Tibial artery (tissue), 4 donors: ENCODE measurements around the gene FGGY.
A peak's percentile ranks its signal among the peaks of the same experiment; 100 is the strongest.

Experiments
- DNase-seq, 2 donors: peaks; one replicate each; pipeline ENCODE4 v3.0.0-alpha.2; 2019
- H3K27ac ChIP-seq, 2 donors: fragments of 200-600 bp; sonication (generic) in 1 of 2; 1 replicate in 1 of 2; 2 replicates in 1 of 2; pipeline ENCODE4 v1.5.1; 2018 to 2019; ENCODE audit warnings: mild to moderate bottlenecking in 1 of 2
- H3K27me3 ChIP-seq, 2 donors: fragments of 200-600 bp; sonication (generic) in 1 of 2; one replicate each; pipeline versions ENCODE4 v1.5.1 to v1.6.0; 2016 to 2019
- H3K36me3 ChIP-seq, 3 donors: fragments of 200-600 bp; sonication (generic) in 2 of 3; one replicate each; pipeline ENCODE4 v1.5.1; 2016 to 2019; ENCODE audit warnings: mild to moderate bottlenecking in 2 of 3
- H3K4me1 ChIP-seq, 4 donors: fragments of 200-600 bp; sonication (generic) in 2 of 4; 1 replicate in 3 of 4; 2 replicates in 1 of 4; pipeline ENCODE4 v1.5.1; 2016 to 2019
- H3K4me3 ChIP-seq, 2 donors: fragments of 200-600 bp; sonication (generic) in 1 of 2; 1 replicate in 1 of 2; 2 replicates in 1 of 2; pipeline ENCODE4 v1.5.1; 2018 to 2019; ENCODE audit warnings: mild to moderate bottlenecking in 2 of 2
- H3K9me3 ChIP-seq, 3 donors: fragments of 200-600 bp; sonication (generic) in 1 of 3; one replicate each; pipeline ENCODE4 v1.5.1; 2016 to 2019
- intact Hi-C: fragments of 100-400 bp; cut with DNase I; formaldehyde crosslinking; loops from one replicate; pipeline ENCODE4 v1.15.0; 2023; ENCODE audit warnings: low total_unique reads
- TF ChIP-seq, protein P1 (sequence below), 2 experiments: fragments of 200-600 bp in 1 of 2; fragments of 450-650 bp in 1 of 2; IDR thresholded peaks; one replicate each; pipeline ENCODE4 v1.5.1; 2017 to 2019; ENCODE audit warnings: antibody characterized with exemption in 2 of 2, mild to moderate bottlenecking in 1 of 2, moderate library complexity in 1 of 2

The FGGY gene

DNA sequence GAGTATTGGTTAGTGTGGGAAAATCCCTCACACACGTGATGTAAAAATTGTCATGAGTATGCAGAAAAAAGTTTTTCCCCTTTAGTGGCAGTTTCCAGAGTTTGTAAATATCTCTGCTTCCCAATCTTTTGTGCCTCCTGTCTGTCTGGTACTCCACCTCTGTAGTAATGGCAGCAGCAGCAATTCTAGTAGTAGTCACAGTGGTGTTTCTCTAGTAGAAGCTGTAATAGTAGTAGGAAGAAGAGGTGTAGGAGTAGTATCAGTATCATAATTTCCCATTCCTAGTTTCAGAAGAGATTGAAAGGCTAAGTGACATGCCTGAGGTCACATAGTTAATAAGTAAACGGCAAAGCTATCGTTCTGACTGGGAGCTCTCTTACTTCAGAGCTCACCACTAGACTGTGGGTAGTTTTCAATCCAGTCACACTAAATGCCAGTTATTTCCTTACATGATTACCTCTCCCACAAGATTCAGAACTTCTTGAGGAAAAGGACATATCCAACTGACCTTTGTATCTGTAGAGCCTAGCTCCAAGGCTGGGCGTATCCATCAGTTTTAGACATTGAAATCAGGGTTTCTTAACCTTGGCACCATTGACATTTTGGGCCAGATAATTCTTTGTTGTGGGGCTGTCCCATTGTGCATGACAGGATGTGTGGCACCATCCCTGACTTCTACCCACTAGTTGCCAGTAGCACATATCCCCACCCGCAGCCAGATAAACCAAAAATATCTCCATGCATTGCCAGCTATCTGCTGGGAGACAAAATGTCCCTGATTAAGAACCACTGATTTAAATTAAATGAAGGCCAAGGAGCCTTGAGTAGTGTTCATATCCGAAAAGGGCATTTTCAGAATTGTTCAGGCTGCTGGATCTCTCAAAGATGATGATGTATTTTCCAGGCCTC lies 135.9 kb downstream of the FGGY start:
- peaks cover 0 to 32% (median 21%) of the 10 kb centered on the region in 4 donors for H3K4me1 ChIP-seq
- H3K4me3 ChIP-seq = no peak overlapping the region
- no peaks in the 10 kb centered on the region for H3K9me3 ChIP-seq
- peak overlapping the region; percentile 56 to 62 for H3K27ac ChIP-seq
- H3K27me3 ChIP-seq = no peaks in the 10 kb centered on the region
- intact Hi-C loops = no loop called here
- TF ChIP-seq, protein P1, sequence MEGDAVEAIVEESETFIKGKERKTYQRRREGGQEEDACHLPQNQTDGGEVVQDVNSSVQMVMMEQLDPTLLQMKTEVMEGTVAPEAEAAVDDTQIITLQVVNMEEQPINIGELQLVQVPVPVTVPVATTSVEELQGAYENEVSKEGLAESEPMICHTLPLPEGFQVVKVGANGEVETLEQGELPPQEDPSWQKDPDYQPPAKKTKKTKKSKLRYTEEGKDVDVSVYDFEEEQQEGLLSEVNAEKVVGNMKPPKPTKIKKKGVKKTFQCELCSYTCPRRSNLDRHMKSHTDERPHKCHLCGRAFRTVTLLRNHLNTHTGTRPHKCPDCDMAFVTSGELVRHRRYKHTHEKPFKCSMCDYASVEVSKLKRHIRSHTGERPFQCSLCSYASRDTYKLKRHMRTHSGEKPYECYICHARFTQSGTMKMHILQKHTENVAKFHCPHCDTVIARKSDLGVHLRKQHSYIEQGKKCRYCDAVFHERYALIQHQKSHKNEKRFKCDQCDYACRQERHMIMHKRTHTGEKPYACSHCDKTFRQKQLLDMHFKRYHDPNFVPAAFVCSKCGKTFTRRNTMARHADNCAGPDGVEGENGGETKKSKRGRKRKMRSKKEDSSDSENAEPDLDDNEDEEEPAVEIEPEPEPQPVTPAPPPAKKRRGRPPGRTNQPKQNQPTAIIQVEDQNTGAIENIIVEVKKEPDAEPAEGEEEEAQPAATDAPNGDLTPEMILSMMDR (IDR thresholded peaks at IDR 0.05) = no peak
- no peaks in the 10 kb centered on the region for H3K36me3 ChIP-seq
- no peak for DNase-seq

- TF ChIP-seq, protein P1 (IDR thresholded peaks at IDR 0.05) = no peak
- intact Hi-C loops = no loop called here
- peak overlapping the region; percentile 56 to 62 for H3K27ac ChIP-seq
- H3K4me3 ChIP-seq = no peak overlapping the region
- DNase-seq = peak in 1 of 2 donors; percentile 38
- H3K4me1 ChIP-seq = peaks cover 0 to 36% (median 21%) of the 10 kb centered on the region in 4 donors
- no peaks in the 10 kb centered on the region for H3K9me3 ChIP-seq
- H3K27me3 ChIP-seq = no peaks in the 10 kb centered on the region
- H3K36me3 ChIP-seq = no peaks in the 10 kb centered on the region
These were observed 136.5 kb downstream of the FGGY start for GRCh38 chr1:59433440-59433813.

GRCh38 chr1:59434336-59434735 lies 137.4 kb downstream of the FGGY start:
- Histone ChIP-seq H3K9me3 (no peaks in the 10 kb centered on the region), H3K4me3 (no peak overlapping the region), H3K4me1 (peaks cover 0 to 37% (median 21%) of the 10 kb centered on the region in 4 donors), H3K27ac (peak overlapping the region; percentile 56 to 62), H3K36me3 (no peaks in the 10 kb centered on the region), H3K27me3 (no peaks in the 10 kb centered on the region)
- TF ChIP-seq, protein P1 (IDR thresholded peaks at IDR 0.05) = no peak
- intact Hi-C loops = no loop called here
- no peak for DNase-seq

DNA sequence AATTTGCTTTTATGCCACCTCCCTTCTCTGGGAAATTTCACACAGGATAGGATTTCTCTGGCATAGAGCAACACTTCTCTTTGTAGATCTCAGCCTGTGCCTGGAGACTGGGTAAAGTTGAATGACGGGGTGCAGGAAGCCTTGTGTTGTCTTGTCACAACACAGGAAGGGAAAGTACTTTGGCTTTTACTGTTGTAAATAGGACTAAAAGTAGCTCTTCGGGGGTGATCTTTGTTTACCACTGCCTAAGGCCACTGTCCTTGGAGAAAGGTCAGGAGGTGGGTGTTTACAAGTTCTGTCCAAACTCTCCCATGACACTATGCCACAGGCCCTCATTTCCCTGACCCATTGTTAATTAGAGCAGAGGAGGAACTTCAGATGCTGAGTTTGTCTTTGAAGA lies 139.7 kb downstream of the FGGY start:
- no peaks in the 10 kb centered on the region for H3K36me3 ChIP-seq
- intact Hi-C loops = no loop called here
- H3K4me3 ChIP-seq = no peak overlapping the region
- H3K27ac ChIP-seq = no peak overlapping the region
- H3K27me3 ChIP-seq = no peaks in the 10 kb centered on the region
- TF ChIP-seq, protein P1 (IDR thresholded peaks at IDR 0.05) = no peak
- DNase-seq = no peak
- no peaks in the 10 kb centered on the region for H3K9me3 ChIP-seq
- peaks cover 0 to 32% (median 21%) of the 10 kb centered on the region in 4 donors for H3K4me1 ChIP-seq

- H3K36me3 ChIP-seq = no peaks in the 10 kb centered on the region
- intact Hi-C loops = no loop called here
- DNase-seq = no peak
- H3K4me1 ChIP-seq = peaks cover 0 to 24% (median 16%) of the 10 kb centered on the region in 4 donors
- TF ChIP-seq, protein P1 (IDR thresholded peaks at IDR 0.05) = no peak
- H3K27ac ChIP-seq = no peak overlapping the region
- H3K27me3 ChIP-seq = no peaks in the 10 kb centered on the region
- no peaks in the 10 kb centered on the region for H3K9me3 ChIP-seq
- H3K4me3 ChIP-seq = no peak overlapping the region
These were observed 141.2 kb downstream of the FGGY start for GRCh38 chr1:59438058-59438560.
